Mammary microvascular endothelial cell (primary cell): Measurements from ENCODE around the gene VCX. TPM values are rescaled to one million over a fixed set of nuclear protein-coding genes. Genes with fewer than 3 reads are reported as not detected.

Experiments
- total RNA-seq: library from RNA; depleted of rRNA; stranded (reverse); fragments of >200 nt; gene quantifications from 2 replicates; pipeline ENCODE4 v1.2.3, GENCODE V29; 2015

VCX gene
- not detected in 2 replicates for total RNA-seq

DNA sequence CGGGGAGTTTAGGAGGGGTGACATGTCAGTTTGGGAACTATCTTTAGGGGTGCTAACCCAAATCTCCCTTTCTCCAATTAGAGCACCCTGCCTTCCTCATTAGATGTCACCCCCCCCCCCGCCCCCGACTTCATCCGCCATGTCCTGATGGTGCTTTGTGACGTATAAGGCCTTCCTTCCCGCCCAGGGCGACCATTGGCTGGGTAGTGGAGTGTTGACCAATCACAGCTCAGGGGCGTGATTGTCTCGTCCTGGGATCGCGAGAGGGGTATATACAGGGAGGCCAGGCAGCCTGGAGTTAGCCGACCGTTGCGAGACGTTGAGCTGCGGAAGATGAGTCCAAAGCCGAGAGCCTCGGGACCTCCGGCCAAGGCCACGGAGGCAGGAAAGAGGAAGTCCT lies at the start of gene VCX:
Gene VCX, plus strand, starts transcription at position 301 of the 400 bp plus-strand sequence. Its CDS starts 33 bp downstream, at position 334.

Other genes with a start within 250 kb of the VCX start
- gene PNPLA4, start 84.2 kb downstream of the VCX start, total RNA-seq = 5.7 and 21.0 TPM in 2 replicates